ENCODE results near the gene DPM2.

DPM2 gene

GRCh38 chr9:127903557-127904475 is 33.8 kb downstream of the DPM2 start:
- POLR2A ChIA-PET = interaction anchor here (0.6 to 0.7 kb wide), 3 partner anchors 12 to 101 kb away, joined by 3 to 5 read pairs (median 4); partner anchors contain the start of genes FPGS and ST6GALNAC4
- TF ChIP-seq CTCF (IDR thresholded peaks at IDR 0.05; ENCODE audit: control extremely low read depth, extremely low read depth, low read depth, missing control alignments) = no peak
- peak; percentile 69 for DNase-seq (ENCODE audit: extremely low spot score)
- CTCF ChIA-PET = interaction anchor here (1.0 to 1.6 kb wide), 3 partner anchors 15 to 169 kb away, joined by 3 to 5 read pairs (median 3); partner anchors contain the start of genes CDK9 and TOR2A

DNA sequence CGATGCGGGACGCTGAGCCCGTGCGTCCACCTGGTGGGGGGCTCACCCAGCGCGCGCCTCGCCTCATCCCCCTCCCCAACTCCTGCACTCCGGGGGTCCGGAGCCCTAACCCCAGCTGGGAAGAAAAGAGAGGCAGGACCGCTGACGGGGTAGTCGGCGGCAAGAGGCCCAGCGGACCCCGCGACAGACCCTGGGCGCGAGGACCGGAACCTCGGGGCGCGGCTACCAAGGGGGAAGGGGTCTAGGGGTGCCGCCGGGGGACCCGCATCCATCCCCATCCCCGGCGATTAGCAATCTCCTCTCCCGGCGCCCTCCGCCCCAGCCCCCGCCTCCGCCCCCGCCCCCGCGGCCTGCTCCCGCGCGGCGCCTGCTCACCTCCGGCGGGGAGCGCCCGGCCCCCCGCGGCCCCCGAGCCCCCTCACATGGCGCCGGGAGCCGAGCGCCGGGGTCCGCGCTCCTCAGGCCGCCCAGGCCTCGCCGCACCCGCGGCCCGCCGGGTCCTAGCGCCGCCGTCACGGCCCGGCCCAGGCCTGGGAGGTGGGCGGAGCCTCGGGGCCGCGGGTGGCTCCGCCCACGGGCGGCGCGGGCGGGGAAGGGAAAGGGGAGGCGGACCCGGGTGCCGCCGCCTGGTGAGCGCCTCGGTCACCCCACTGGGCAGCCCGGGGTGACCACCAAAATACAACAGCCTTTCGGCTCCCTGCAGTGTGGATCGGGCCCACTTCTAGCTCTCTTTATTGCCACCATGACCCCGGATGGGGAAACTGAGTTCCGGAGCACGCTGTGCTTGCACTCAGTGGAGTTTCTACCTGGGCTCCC is 38.3 kb downstream of the DPM2 start, which contains the start of gene ST6GALNAC6:
Gene ST6GALNAC6 (minus strand): TSS at position 476 of the 816 bp plus-strand sequence. CDS start 1,622 bp downstream, outside the sequence.
- no peak for TF ChIP-seq CTCF (IDR thresholded peaks at IDR 0.05; ENCODE audit: control extremely low read depth, extremely low read depth, low read depth, missing control alignments)
- DNase-seq (ENCODE audit: extremely low spot score) = peak; percentile 93
- ChIA-PET POLR2A (interaction anchor here (0.5 kb wide), 1 partner anchor 739 kb away, joined by 3 read pairs; no protein-coding TSS in a partner anchor), CTCF (interaction anchor here (0.6 to 2.6 kb wide), 6 partner anchors 10 to 165 kb away, joined by 3 to 14 read pairs (median 6); partner anchors contain the start of genes ST6GALNAC4 and TOR2A)

DNA sequence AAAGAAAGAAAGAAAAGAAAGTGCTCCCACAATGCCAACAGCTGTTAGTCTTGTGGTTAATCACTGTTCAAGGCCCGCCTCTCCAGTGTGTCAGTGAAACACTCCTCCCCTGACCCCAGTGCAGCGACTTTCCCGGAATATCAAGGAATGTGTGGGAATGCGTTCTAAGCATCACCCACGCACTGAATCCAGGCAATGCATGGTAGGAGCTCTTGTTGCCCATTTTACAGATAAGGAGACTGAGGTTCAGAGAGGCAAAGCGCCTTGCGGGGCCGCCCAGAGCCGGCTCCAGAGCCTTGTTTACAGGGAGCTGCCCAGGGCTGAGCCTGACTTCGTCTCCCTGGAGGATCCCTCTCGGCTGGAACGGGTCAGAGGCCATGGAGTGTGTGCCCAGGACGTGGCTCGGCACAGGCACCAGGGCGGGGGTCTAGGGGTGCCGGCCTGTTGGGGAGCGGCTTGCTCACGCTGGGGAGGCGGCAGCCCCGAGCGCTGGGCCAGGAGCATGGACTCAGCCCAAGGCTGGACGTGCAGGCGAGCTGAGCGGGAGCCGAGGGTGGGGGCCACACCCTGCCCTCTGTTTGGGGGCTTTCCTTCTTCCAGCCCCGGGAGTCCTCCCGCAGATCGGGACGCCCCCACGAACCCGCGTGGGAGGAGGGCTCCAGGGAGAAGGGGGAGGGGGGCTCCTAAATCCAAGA is 39.1 kb downstream of the DPM2 start:
- DNase-seq (ENCODE audit: extremely low spot score) = peak; percentile 50
- TF ChIP-seq CTCF (IDR thresholded peaks at IDR 0.05; ENCODE audit: control extremely low read depth, extremely low read depth, low read depth, missing control alignments) = no peak
- POLR2A ChIA-PET = interaction anchor here (0.5 kb wide), 1 partner anchor 740 kb away, joined by 3 read pairs; no protein-coding TSS in a partner anchor
- CTCF ChIA-PET = interaction anchor here (1.3 to 2.6 kb wide), 4 partner anchors 9 to 164 kb away, joined by 3 to 14 read pairs (median 6); partner anchors contain the start of gene TOR2A

DNA sequence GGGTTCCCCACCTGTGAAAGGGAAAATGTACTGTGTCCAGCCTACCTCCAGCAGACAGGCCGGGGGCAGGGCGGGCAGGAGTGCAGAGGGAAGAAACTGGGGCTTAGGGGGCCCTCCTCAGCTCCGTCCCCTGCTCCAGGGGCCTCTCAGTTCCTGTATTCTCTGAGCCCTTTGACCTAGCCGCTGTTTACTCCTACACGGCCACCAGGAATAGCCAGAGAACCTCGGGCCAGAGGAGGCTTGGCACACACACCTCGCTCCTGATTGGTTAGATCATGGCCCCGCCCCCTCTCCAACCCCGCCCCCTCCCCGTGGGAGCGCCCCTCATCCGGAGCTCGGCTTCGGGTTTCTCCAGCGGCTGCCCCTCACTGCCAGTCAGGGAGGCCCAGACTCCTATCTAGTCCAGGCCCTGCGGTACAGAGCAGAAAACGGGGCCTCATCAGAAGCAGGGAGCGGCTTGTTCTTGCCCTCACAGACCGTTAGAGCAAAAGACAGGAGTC is 40.4 kb downstream of the DPM2 start:
- peak; percentile 78 for DNase-seq (ENCODE audit: extremely low spot score)
- ChIA-PET CTCF (interaction anchor here (0.7 to 1.2 kb wide), 3 partner anchors 12 to 162 kb away, joined by 3 to 4 read pairs (median 3); partner anchors contain the start of gene TOR2A), POLR2A (no interaction called here)
- TF ChIP-seq CTCF (IDR thresholded peaks at IDR 0.05; ENCODE audit: control extremely low read depth, extremely low read depth, low read depth, missing control alignments) = no peak

DNA sequence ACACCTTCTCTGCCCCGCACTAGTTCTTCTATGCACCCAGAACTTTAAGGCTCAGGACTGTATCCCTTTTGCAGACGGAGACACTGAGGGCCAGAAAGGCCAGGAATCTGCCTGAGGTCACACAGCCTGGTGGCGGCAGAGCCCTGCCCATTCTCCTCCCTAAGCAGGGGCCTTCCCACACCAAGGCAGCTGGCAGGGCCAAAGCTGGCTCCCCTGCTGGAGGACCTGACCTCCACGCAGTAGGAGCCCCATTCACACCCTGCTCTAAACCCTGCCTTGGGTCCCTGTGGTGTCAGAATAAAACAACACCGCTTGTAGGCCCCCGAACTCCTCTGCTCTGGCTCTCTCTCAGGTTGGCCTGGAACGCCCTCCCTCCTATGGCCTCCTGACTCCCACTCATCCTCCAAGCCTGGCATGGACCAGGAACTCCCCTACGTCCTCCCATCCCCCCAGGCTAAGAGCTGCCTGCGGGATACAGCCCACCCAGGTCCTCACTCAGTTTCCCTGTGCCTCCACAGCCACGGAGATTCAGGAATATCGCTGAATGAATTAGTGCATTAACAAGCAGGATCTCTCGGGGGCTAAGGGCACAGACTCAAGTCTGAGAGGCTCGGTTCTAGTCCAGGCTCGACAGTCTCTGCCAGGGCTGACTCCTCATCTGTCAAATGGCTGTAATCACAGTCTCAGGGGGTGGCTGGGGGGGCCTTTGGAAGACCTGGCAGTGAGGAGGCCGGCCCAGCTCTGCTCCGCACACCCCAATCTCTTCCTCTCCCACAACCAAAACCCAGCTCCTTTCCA is 41.1 kb downstream of the DPM2 start:
- TF ChIP-seq CTCF (IDR thresholded peaks at IDR 0.05; ENCODE audit: control extremely low read depth, extremely low read depth, low read depth, missing control alignments) = no peak
- ChIA-PET CTCF (interaction anchor here (0.7 to 1.6 kb wide), 5 partner anchors 12 to 162 kb away, joined by 3 to 5 read pairs (median 3); partner anchors contain the start of gene TOR2A), POLR2A (no interaction called here)
- no peak for DNase-seq (ENCODE audit: extremely low spot score)
